ENCODE measurements around the gene MAP3K5. TPM values are rescaled to one million over a fixed set of nuclear protein-coding genes. Genes with fewer than 3 reads are reported as not detected.

The MAP3K5 gene
- total and polyA plus RNA-seq, 2 of the 8 experiments (the other 6 are each of a cell fraction or from before 2014, with no cell fraction given), result 0.63 to 2.6 TPM

DNA sequence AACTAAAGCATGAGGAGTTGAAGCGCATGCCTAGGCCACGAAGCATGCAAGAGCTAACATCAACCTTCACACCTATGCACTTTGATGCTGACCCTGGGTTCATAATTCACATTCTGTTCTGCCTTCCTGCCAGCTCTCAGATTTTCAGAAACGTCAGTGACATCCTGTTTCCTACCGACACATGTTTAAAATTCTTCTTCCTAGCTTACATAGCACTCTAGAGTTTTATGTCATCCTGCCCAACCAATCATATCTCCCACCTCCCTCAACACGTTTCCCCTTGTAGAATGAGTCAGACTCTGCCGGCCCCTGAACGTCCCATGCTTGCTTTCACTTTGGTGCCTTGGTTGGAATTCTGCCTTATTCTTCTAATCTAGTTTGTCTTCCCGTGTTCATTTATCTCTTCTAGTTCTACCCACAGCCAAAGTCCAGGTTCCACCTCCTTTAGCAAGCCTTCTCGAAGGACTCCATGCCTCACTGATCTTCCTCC, 144.9 kb downstream of the MAP3K5 start (continued):
- TF ChIP-seq EZH2 (IDR thresholded peaks at IDR 0.05; ENCODE audit: low read depth, low read length, severe bottlenecking), result no peak
- TF ChIP-seq SAP30 (IDR thresholded peaks at IDR 0.05; ENCODE audit: insufficient read depth, insufficient replicate concordance, low read length), result no peak
- no peak for TF ChIP-seq SP2 (IDR thresholded peaks at IDR 0.05; ENCODE audit: low read length)
- no peak for TF ChIP-seq CBX5 (IDR thresholded peaks at IDR 0.05; ENCODE audit: low read depth, low read length)
- no peak for TF ChIP-seq NANOG (IDR thresholded peaks at IDR 0.05; ENCODE audit: insufficient read depth, low read depth, low read length, poor library complexity, severe bottlenecking)
- no peak for TF ChIP-seq EGR1 (IDR thresholded peaks at IDR 0.05; ENCODE audit: borderline replicate concordance, low read depth, low read length)
- TF ChIP-seq MAFK (IDR thresholded peaks at IDR 0.05; ENCODE audit: low read depth, low read length), result no peak
- no peak for TF ChIP-seq HDAC6 (IDR thresholded peaks at IDR 0.05; ENCODE audit: low read depth, low read length)
- TF ChIP-seq, protein P1, sequence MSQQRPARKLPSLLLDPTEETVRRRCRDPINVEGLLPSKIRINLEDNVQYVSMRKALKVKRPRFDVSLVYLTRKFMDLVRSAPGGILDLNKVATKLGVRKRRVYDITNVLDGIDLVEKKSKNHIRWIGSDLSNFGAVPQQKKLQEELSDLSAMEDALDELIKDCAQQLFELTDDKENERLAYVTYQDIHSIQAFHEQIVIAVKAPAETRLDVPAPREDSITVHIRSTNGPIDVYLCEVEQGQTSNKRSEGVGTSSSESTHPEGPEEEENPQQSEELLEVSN (IDR thresholded peaks at IDR 0.05), result no peak

All from H1 (cell line).